HG03457 (cell line): ENCODE data around the gene MADD.
"Not testable (repeated sequence)": the region's sequence is repeated elsewhere in the genome, so short reads cannot be mapped to it uniquely, and the experiment has no call there.

Source experiments
- ATAC-seq: cut with Tn5 transposase; IDR thresholded peaks from one replicate; pipeline ENCODE4 v1.9.1; 2021; ENCODE audit warnings: moderate number of reproducible peaks; ENCODE audit not compliant: unreplicated experiment

Gene MADD

GRCh38 chr11:47272706-47273105 is 2.8 kb downstream of the MADD start:
- ATAC-seq: no peak

- ATAC-seq: no peak
Observed at GRCh38 chr11:47274495-47275235, 4.7 kb downstream of the MADD start.

GRCh38 chr11:47276923-47277322 is 7.0 kb downstream of the MADD start:
- no peak for ATAC-seq

GRCh38 chr11:47278058-47278457 is 8.1 kb downstream of the MADD start:
- ATAC-seq: no peak

GRCh38 chr11:47278769-47279168 is 8.8 kb downstream of the MADD start:
- ATAC-seq: no peak

GRCh38 chr11:47280099-47280498 is 10.2 kb downstream of the MADD start:
- no peak for ATAC-seq

- no peak for ATAC-seq
Observed at GRCh38 chr11:47280860-47281259, 10.9 kb downstream of the MADD start.

GRCh38 chr11:47282462-47282861 is 12.5 kb downstream of the MADD start:
- no peak for ATAC-seq

GRCh38 chr11:47284151-47284550 is 14.2 kb downstream of the MADD start:
- no peak for ATAC-seq

GRCh38 chr11:47285969-47286770 is 16.2 kb downstream of the MADD start:
- no peak for ATAC-seq

- no peak for ATAC-seq
Observed at GRCh38 chr11:47288066-47288465, 18.1 kb downstream of the MADD start.

GRCh38 chr11:47289856-47290255 is 19.9 kb downstream of the MADD start:
- no peak for ATAC-seq

- no peak for ATAC-seq
Observed at GRCh38 chr11:47295385-47295784, 25.5 kb downstream of the MADD start.

GRCh38 chr11:47296045-47296444 is 26.1 kb downstream of the MADD start:
- no peak for ATAC-seq

GRCh38 chr11:47299078-47299477 is 29.1 kb downstream of the MADD start:
- no peak for ATAC-seq

GRCh38 chr11:47302853-47303252 is 32.9 kb downstream of the MADD start:
- no peak for ATAC-seq

GRCh38 chr11:47305734-47306483 is 36.0 kb downstream of the MADD start:
- ATAC-seq: no peak

GRCh38 chr11:47306484-47306844 is 36.5 kb downstream of the MADD start:
- ATAC-seq: no peak

- ATAC-seq: no peak
Observed at GRCh38 chr11:47308050-47308823, 38.3 kb downstream of the MADD start.

- no peak for ATAC-seq
Observed at GRCh38 chr11:47314992-47315391, 45.1 kb downstream of the MADD start.

- not testable (repeated sequence) for ATAC-seq
Observed at GRCh38 chr11:47316501-47316900, 46.6 kb downstream of the MADD start.
